SK-N-SH treated with all-trans-retinoic acid at 6 μM for 48 hours (cell line): Measurements from ENCODE around the gene MUC2.

Source experiments
- ARNTL ChIP-seq: fragments of 450-650 bp; formaldehyde crosslinking; IDR thresholded peaks from 2 replicates; pipeline ENCODE4 v1.5.0; 2020; ENCODE audit warnings: low read depth, mild to moderate bottlenecking, moderate library complexity, borderline replicate concordance
- CREB5 ChIP-seq: fragments of 250-450 bp; sonication (Bioruptor Pico); IDR thresholded peaks from 2 replicates; pipeline ENCODE4 v1.5.1; 2020; ENCODE audit warnings: low read depth, mild to moderate bottlenecking, moderate library complexity
- CSDC2 ChIP-seq: fragments of 250-450 bp; sonication (Bioruptor Pico); IDR thresholded peaks from 2 replicates; pipeline ENCODE4 v1.5.0; 2020; ENCODE audit warnings: mild to moderate bottlenecking, moderate library complexity
- GLIS3 ChIP-seq: fragments of 250-450 bp; sonication (Bioruptor Pico); IDR thresholded peaks from 2 replicates; pipeline ENCODE4 v1.5.0; 2020; ENCODE audit warnings: mild to moderate bottlenecking, moderate library complexity
- OSR1 ChIP-seq: fragments of 250-450 bp; sonication (Bioruptor Pico); IDR thresholded peaks from 2 replicates; pipeline ENCODE4 v1.8.0; 2022; ENCODE audit warnings: moderate library complexity, mild to moderate bottlenecking, inconsistent platforms
- PATZ1 ChIP-seq: fragments of 250-450 bp; sonication (Bioruptor Pico); IDR thresholded peaks from 2 replicates; pipeline ENCODE4 v1.8.0; 2020; ENCODE audit warnings: mild to moderate bottlenecking, moderate library complexity, borderline replicate concordance
- RARB ChIP-seq: fragments of 250-450 bp; sonication (Bioruptor Pico); IDR thresholded peaks from 2 replicates; pipeline ENCODE4 v1.8.0; 2021; ENCODE audit warnings: mild to moderate bottlenecking, moderate library complexity
- ZFP3 ChIP-seq: fragments of 250-450 bp; sonication (Bioruptor Pico); IDR thresholded peaks from 2 replicates; pipeline ENCODE4 v1.5.0; 2020; ENCODE audit warnings: mild to moderate bottlenecking, moderate library complexity
- ZFP30 ChIP-seq: fragments of 450-650 bp; formaldehyde crosslinking; IDR thresholded peaks from 2 replicates; pipeline ENCODE4 v1.5.0; 2022; ENCODE audit warnings: mild to moderate bottlenecking, moderate library complexity
- ZNF70 ChIP-seq: fragments of 450-650 bp; formaldehyde crosslinking; IDR thresholded peaks from 2 replicates; pipeline ENCODE4 v1.5.0; 2020; ENCODE audit warnings: mild to moderate bottlenecking, moderate library complexity
- ZNF8 ChIP-seq: fragments of 450-650 bp; formaldehyde crosslinking; IDR thresholded peaks from 2 replicates; pipeline ENCODE4 v1.5.0; 2020; ENCODE audit warnings: mild to moderate bottlenecking, moderate library complexity

- TF ChIP-seq CSDC2 (CRISPR knock-in tag) (no peak), ZFP30 (CRISPR knock-in tag) (no peak), ZNF70 (CRISPR knock-in tag) (no peak), ARNTL (CRISPR knock-in tag) (no peak), ZFP3 (CRISPR knock-in tag) (no peak), PATZ1 (no peak), ZNF8 (no peak), GLIS3 (no peak), OSR1 (CRISPR knock-in tag) (no peak), RARB (CRISPR knock-in tag) (no peak), CREB5 (CRISPR knock-in tag) (no peak)
These were observed 46.7 kb downstream of the MUC2 start for GRCh38 chr11:1121331-1121812.
